GM06990 (cell line): Measurements from ENCODE around the gene CPN2.
A peak's percentile ranks its signal among the peaks of the same experiment; 100 is the strongest.

ENCODE experiments used
- DNase-seq: peaks from one replicate; pipeline ENCODE4 v3.0.0-alpha.2; 2011; ENCODE audit not compliant: insufficient read length; ENCODE audit errors: extremely low read depth
- H3K27me3 ChIP-seq: replicated peaks from 2 replicates; pipeline ENCODE4 v1.6.0; 2011; ENCODE audit warnings: low read length; ENCODE audit not compliant: control insufficient read depth, insufficient read depth
- H3K36me3 ChIP-seq: 2 replicates; pipeline ENCODE4 v1.5.1; 2011; ENCODE audit warnings: low read length; ENCODE audit not compliant: control insufficient read depth, insufficient read depth
- H3K4me3 ChIP-seq: replicated peaks from 2 replicates; pipeline ENCODE4 v1.5.1; 2011; ENCODE audit warnings: low read depth, mild to moderate bottlenecking, control low read depth, low read length
- TF ChIP-seq, protein P1 (sequence below): IDR thresholded peaks from 2 replicates; pipeline ENCODE4 v1.5.1; 2011; ENCODE audit warnings: low read length, control low read depth, mild to moderate bottlenecking, inconsistent platforms; ENCODE audit not compliant: insufficient read depth, poor library complexity, severe bottlenecking

Gene CPN2

GRCh38 chr3:194328942-194329582 lies 22.1 kb downstream of the CPN2 start:
- H3K27me3 ChIP-seq = no peaks in the 10 kb centered on the region; the same call in 1 of the 2 replicates
- DNase-seq = no peak
- no peaks in the 10 kb centered on the region for H3K36me3 ChIP-seq
- no peak overlapping the region for H3K4me3 ChIP-seq
- TF ChIP-seq, protein P1, sequence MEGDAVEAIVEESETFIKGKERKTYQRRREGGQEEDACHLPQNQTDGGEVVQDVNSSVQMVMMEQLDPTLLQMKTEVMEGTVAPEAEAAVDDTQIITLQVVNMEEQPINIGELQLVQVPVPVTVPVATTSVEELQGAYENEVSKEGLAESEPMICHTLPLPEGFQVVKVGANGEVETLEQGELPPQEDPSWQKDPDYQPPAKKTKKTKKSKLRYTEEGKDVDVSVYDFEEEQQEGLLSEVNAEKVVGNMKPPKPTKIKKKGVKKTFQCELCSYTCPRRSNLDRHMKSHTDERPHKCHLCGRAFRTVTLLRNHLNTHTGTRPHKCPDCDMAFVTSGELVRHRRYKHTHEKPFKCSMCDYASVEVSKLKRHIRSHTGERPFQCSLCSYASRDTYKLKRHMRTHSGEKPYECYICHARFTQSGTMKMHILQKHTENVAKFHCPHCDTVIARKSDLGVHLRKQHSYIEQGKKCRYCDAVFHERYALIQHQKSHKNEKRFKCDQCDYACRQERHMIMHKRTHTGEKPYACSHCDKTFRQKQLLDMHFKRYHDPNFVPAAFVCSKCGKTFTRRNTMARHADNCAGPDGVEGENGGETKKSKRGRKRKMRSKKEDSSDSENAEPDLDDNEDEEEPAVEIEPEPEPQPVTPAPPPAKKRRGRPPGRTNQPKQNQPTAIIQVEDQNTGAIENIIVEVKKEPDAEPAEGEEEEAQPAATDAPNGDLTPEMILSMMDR = no peak

- Histone ChIP-seq H3K36me3 (no peaks in the 10 kb centered on the region), H3K27me3 (no peaks in the 10 kb centered on the region; the same call in 1 of the 2 replicates), H3K4me3 (no peak overlapping the region)
- peak; percentile 40 for DNase-seq
- TF ChIP-seq, protein P1 = no peak
These were observed 23.0 kb downstream of the CPN2 start for GRCh38 chr3:194328053-194328657.

GRCh38 chr3:194327218-194328052 lies 23.7 kb downstream of the CPN2 start:
- no peak for DNase-seq
- H3K36me3 ChIP-seq = no peaks in the 10 kb centered on the region
- no peaks in the 10 kb centered on the region for H3K27me3 ChIP-seq
- no peak overlapping the region for H3K4me3 ChIP-seq
- TF ChIP-seq, protein P1 = no peak

- TF ChIP-seq, protein P1 = no peak
- no peak for DNase-seq
- H3K27me3 ChIP-seq = no peaks in the 10 kb centered on the region
- no peak overlapping the region for H3K4me3 ChIP-seq
- H3K36me3 ChIP-seq = no peaks in the 10 kb centered on the region
These were observed 24.2 kb downstream of the CPN2 start for GRCh38 chr3:194326968-194327217.

DNA sequence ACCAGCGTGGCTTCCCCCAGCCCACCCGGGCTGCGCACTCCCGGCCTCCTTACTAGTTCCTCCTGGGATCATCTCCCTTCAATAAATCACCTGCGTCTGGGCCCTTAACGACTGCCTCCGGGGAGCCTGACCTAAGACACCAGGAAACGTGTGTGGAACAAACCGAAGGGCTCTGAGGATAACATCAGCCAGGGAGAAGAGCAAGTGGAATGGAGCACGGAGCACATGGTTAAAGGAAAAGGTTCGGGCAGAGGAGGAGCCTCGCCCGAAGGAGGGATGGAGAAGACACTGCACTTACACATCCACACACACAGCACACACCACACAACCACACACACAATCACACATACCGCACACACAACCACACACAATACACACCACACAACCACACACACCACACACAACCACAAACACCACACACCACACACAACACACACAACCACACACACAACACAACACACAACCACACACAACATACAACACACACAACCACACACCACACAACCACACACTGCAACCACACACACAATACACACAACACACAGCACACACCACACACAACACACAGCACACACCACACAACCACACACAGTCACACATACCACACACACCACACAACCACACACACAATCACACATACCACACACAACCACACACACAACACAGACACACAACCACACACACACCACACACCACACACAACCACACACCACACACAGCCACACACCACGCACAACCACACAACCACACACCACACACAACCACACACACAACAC lies 24.7 kb downstream of the CPN2 start:
- Histone ChIP-seq H3K27me3 (no peaks in the 10 kb centered on the region), H3K4me3 (no peak overlapping the region), H3K36me3 (no peaks in the 10 kb centered on the region)
- TF ChIP-seq, protein P1 = no peak
- no peak for DNase-seq
